ENCODE measurements around the gene PLAGL2.
"Not testable (repeated sequence)": the region's sequence is repeated elsewhere in the genome, so short reads cannot be mapped to it uniquely, and the experiment has no call there.

DNA sequence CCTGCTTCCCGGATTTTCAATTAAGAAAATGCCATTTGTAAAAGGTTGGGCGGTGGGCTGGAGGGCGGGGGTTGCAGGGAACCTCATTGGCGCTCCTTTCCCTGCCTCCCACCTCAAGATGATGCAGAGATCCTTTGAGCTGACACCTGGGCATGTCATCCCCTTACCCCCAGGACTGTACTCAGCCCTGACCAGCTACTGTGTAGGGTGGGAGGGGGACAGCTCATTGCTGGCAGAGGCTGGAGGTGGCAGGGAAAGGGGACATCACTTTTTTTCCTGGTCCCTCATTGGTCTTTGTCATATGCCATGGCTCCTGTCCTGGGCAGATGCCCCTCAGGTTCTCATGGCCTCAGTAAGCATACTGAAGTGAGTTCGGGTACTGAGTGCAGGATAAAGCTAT, 14.2 kb downstream of the PLAGL2 start:
- TF ChIP-seq EZH2 (optimal IDR thresholded peaks at IDR 0.05; ENCODE audit: low read depth, low read length); CTCF (IDR thresholded peaks at IDR 0.05; ENCODE audit: low read length); EZH2phosphoT487 (IDR thresholded peaks at IDR 0.05; ENCODE audit: low read length): not testable (repeated sequence)
